Activated CD4-positive, alpha-beta T cell treated with anti-CD3 and anti-CD28 coated beads for 36 hours (primary cell): ENCODE measurements around the gene SIK3. TPM values are rescaled to one million over a fixed set of nuclear protein-coding genes. Genes with fewer than 3 reads are reported as not detected.
"Not testable (repeated sequence)": the region's sequence is repeated elsewhere in the genome, so short reads cannot be mapped to it uniquely, and the experiment has no call there.

Source experiments
- ATAC-seq: fragments of 200-7000 bp; cut with Tn5 transposase; one replicate; pipeline ENCODE4 v1.10.0; 2021; ENCODE audit warnings: mild to moderate bottlenecking, moderate library complexity
- CTCF ChIA-PET: fragments of 350-600 bp; sonication (Branson Sonifier 250); formaldehyde crosslinking; loops from one replicate; lab custom pipeline; 2021; ENCODE audit warnings: antibody characterized with exemption; lab: Charles Lee
- POLR2A ChIA-PET: fragments of 350-600 bp; sonication (Branson Sonifier 250); formaldehyde crosslinking; loops from one replicate; lab custom pipeline; 2021; ENCODE audit warnings: antibody characterized with exemption, inconsistent platforms; lab: Charles Lee
- DNase-seq: peaks from one replicate; pipeline ENCODE4 v3.0.0-alpha.2; 2020
- H3K27ac Mint-ChIP-seq: one replicate; pipeline ENCODE4 v1.8.0; 2021; ENCODE audit warnings: mixed read lengths
- H3K27me3 Mint-ChIP-seq: one replicate; pipeline ENCODE4 v1.8.0; 2021; ENCODE audit warnings: mixed read lengths
- H3K36me3 Mint-ChIP-seq: one replicate; pipeline ENCODE4 v1.8.0; 2021; ENCODE audit warnings: low read depth, mixed read lengths
- H3K4me1 Mint-ChIP-seq: one replicate; pipeline ENCODE4 v1.8.0; 2021; ENCODE audit warnings: mixed read lengths
- H3K4me3 Mint-ChIP-seq: one replicate; pipeline ENCODE4 v1.8.0; 2021; ENCODE audit warnings: mild to moderate bottlenecking, moderate library complexity, mixed read lengths
- H3K9me3 Mint-ChIP-seq: one replicate; pipeline ENCODE4 v1.8.0; 2021; ENCODE audit warnings: low read depth, mixed read lengths
- intact Hi-C, 2 experiments: fragments of 100-400 bp; cut with DNase I in 1 of 2; cut with micrococcal nuclease in 1 of 2; formaldehyde crosslinking; loops; one replicate each; pipeline versions ENCODE4 v1.14.2 to v1.15.1; 2022 to 2024; cut with DNase I, micrococcal nuclease
- total RNA-seq, 2 experiments: library from RNA; stranded (reverse); gene quantifications; one replicate each; pipeline ENCODE4 v1.2.3, GENCODE V29; 2021

The SIK3 gene
- 10 to 100 TPM; 23.6 to 25.3 TPM for total RNA-seq

GRCh38 chr11:117098269-117099232 lies at the start of gene SIK3:
TSS of gene SIK3 (minus strand) at chr11:117098428. CDS start at chr11:117098415, 13 bp downstream.
- Mint-ChIP-seq H3K9me3 (no peaks in the 10 kb centered on the region), H3K36me3 (peaks cover 4% of the 10 kb centered on the region), H3K27me3 (no peaks in the 10 kb centered on the region), H3K27ac (peak within 1 kb of the TSS; percentile 93), H3K4me1 (peaks cover 46% of the 10 kb centered on the region), H3K4me3 (peak within 1 kb of the TSS; percentile 93)
- peak; percentile 96 for DNase-seq
- POLR2A ChIA-PET, result interaction anchor here (0.5 to 2.2 kb wide), 8 partner anchors 9 to 862 kb away, joined by 3 to 6 read pairs (median 4); no protein-coding TSS in a partner anchor
- CTCF ChIA-PET, result interaction anchor here (0.6 to 1.8 kb wide), 12 partner anchors 11 to 308 kb away, joined by 3 to 8 read pairs (median 3); no protein-coding TSS in a partner anchor
- ATAC-seq, result peak; percentile 71
- intact Hi-C loops, result loop anchor here in 1 of 2 experiments (1.0 to 5.0 kb wide), 11 partner anchors 35 to 1129 kb away; partner anchors contain the start of genes JAML, PCSK7, RNF214 and ZPR1

- peaks cover 37% of the 10 kb centered on the region for H3K36me3 Mint-ChIP-seq
- H3K27ac Mint-ChIP-seq, result no peak overlapping the region
- H3K27me3 Mint-ChIP-seq, result no peaks in the 10 kb centered on the region
- ChIA-PET POLR2A (interaction anchor here (0.6 kb wide), 1 partner anchor 33 kb away, joined by 4 read pairs; no protein-coding TSS in a partner anchor), CTCF (interaction anchor here (0.8 to 4.0 kb wide), 7 partner anchors 14 to 356 kb away, joined by 3 to 35 read pairs (median 3); partner anchors contain the start of gene SIDT2)
- ATAC-seq, result no peak
- intact Hi-C loops, result no loop called here
- DNase-seq, result no peak
- H3K9me3 Mint-ChIP-seq, result no peaks in the 10 kb centered on the region
- peak overlapping the region; percentile 99 for H3K4me3 Mint-ChIP-seq
- H3K4me1 Mint-ChIP-seq, result peaks cover 47% of the 10 kb centered on the region
These were observed 48.3 kb upstream of the SIK3 start for GRCh38 chr11:117146521-117146920.

GRCh38 chr11:117145393-117145761 lies 47.1 kb upstream of the SIK3 start:
- DNase-seq, result peak; percentile 15
- peak overlapping the region; percentile 99 for H3K4me3 Mint-ChIP-seq
- ChIA-PET POLR2A (interaction anchor here (1.3 kb wide), 1 partner anchor 27 kb away, joined by 4 read pairs; no protein-coding TSS in a partner anchor), CTCF (interaction anchor here (0.6 to 4.0 kb wide), 11 partner anchors 12 to 310 kb away, joined by 3 to 35 read pairs (median 3); partner anchors contain the start of gene SIDT2)
- no peak for ATAC-seq
- H3K4me1 Mint-ChIP-seq, result peaks cover 44% of the 10 kb centered on the region
- H3K27me3 Mint-ChIP-seq, result no peaks in the 10 kb centered on the region
- H3K27ac Mint-ChIP-seq, result peak overlapping the region; percentile 94
- H3K36me3 Mint-ChIP-seq, result peaks cover 34% of the 10 kb centered on the region
- intact Hi-C loops, result no loop called here
- H3K9me3 Mint-ChIP-seq, result no peaks in the 10 kb centered on the region

GRCh38 chr11:117144477-117145392 lies 46.5 kb upstream of the SIK3 start:
- ATAC-seq, result peak; percentile 56
- H3K4me3 Mint-ChIP-seq, result peak overlapping the region; percentile 99
- peak; percentile 62 for DNase-seq
- H3K27me3 Mint-ChIP-seq, result peaks cover 3% of the 10 kb centered on the region
- intact Hi-C loops, result loop anchor here (1.0 to 5.0 kb wide), 8 partner anchors 34 to 372 kb away; partner anchors contain the start of genes PCSK7 (in 2 of the 2), RNF214 (in 2 of the 2), BUD13 (in 1 of the 2) and CEP164 (in 1 of the 2)
- peak overlapping the region; percentile 94 for H3K27ac Mint-ChIP-seq
- POLR2A ChIA-PET, result interaction anchor here (1.3 to 1.6 kb wide), 4 partner anchors 28 to 291 kb away, joined by 4 to 5 read pairs (median 4); partner anchors contain the start of gene PCSK7
- CTCF ChIA-PET, result interaction anchor here (0.6 to 4.0 kb wide), 11 partner anchors 11 to 309 kb away, joined by 3 to 35 read pairs (median 4); partner anchors contain the start of gene SIDT2
- H3K9me3 Mint-ChIP-seq, result no peaks in the 10 kb centered on the region
- H3K36me3 Mint-ChIP-seq, result peaks cover 31% of the 10 kb centered on the region
- peaks cover 42% of the 10 kb centered on the region for H3K4me1 Mint-ChIP-seq

GRCh38 chr11:117143871-117144476 lies 45.7 kb upstream of the SIK3 start, which contains the start of gene PAFAH1B2:
TSS of gene PAFAH1B2 (plus strand) at chr11:117144287. CDS start at chr11:117152448, 8,161 bp downstream.
- H3K36me3 Mint-ChIP-seq, result peaks cover 31% of the 10 kb centered on the region
- DNase-seq, result peak; percentile 98
- ChIA-PET CTCF (interaction anchor here (0.7 to 4.0 kb wide), 9 partner anchors 18 to 412 kb away, joined by 3 to 35 read pairs (median 5); partner anchors contain the start of genes APOA5 and SIDT2), POLR2A (interaction anchor here (1.3 to 1.6 kb wide), 4 partner anchors 28 to 290 kb away, joined by 4 to 5 read pairs (median 4); partner anchors contain the start of gene PCSK7)
- H3K4me1 Mint-ChIP-seq, result peaks cover 42% of the 10 kb centered on the region
- peak; percentile 93 for ATAC-seq
- peak within 1 kb of the TSS; percentile 99 for H3K4me3 Mint-ChIP-seq
- H3K27me3 Mint-ChIP-seq, result peaks cover 3% of the 10 kb centered on the region
- H3K9me3 Mint-ChIP-seq, result no peaks in the 10 kb centered on the region
- intact Hi-C loops, result loop anchor here (1.0 to 5.0 kb wide), 8 partner anchors 34 to 372 kb away; partner anchors contain the start of genes PCSK7 (in 2 of the 2), RNF214 (in 2 of the 2), SIDT2 (in 2 of the 2) and BUD13 (in 1 of the 2)
- H3K27ac Mint-ChIP-seq, result peak within 1 kb of the TSS; percentile 94

GRCh38 chr11:117143390-117143789 lies 45.2 kb upstream of the SIK3 start:
- peak; percentile 56 for DNase-seq
- Mint-ChIP-seq H3K9me3 (no peaks in the 10 kb centered on the region), H3K36me3 (peaks cover 28% of the 10 kb centered on the region), H3K4me1 (peaks cover 40% of the 10 kb centered on the region), H3K27ac (peak overlapping the region; percentile 93), H3K27me3 (peaks cover 3% of the 10 kb centered on the region), H3K4me3 (peak overlapping the region; percentile 99)
- ATAC-seq, result peak; percentile 56
- POLR2A ChIA-PET, result interaction anchor here (1.3 to 1.6 kb wide), 3 partner anchors 87 to 289 kb away, joined by 4 to 5 read pairs (median 5); partner anchors contain the start of gene PCSK7
- intact Hi-C loops, result loop anchor here (1.0 to 5.0 kb wide), 4 partner anchors 35 to 371 kb away; partner anchors contain the start of genes BUD13 (in 1 of the 2), CEP164 (in 1 of the 2), PCSK7 (in 1 of the 2) and RNF214 (in 1 of the 2)
- CTCF ChIA-PET, result interaction anchor here (0.7 to 4.0 kb wide), 4 partner anchors 36 to 411 kb away, joined by 3 to 35 read pairs (median 8); partner anchors contain the start of genes APOA5 and SIDT2

- H3K27me3 Mint-ChIP-seq, ATAC-seq, CTCF ChIA-PET, H3K9me3 Mint-ChIP-seq, POLR2A ChIA-PET, H3K27ac Mint-ChIP-seq, H3K4me3 Mint-ChIP-seq, H3K36me3 Mint-ChIP-seq, H3K4me1 Mint-ChIP-seq, intact Hi-C loops, DNase-seq: not testable (repeated sequence)
These were observed 39.2 kb upstream of the SIK3 start for GRCh38 chr11:117137223-117138086.

GRCh38 chr11:117134979-117135378 lies 36.8 kb upstream of the SIK3 start:
- H3K4me1 Mint-ChIP-seq, H3K27me3 Mint-ChIP-seq, DNase-seq, H3K36me3 Mint-ChIP-seq, POLR2A ChIA-PET, CTCF ChIA-PET, H3K4me3 Mint-ChIP-seq, intact Hi-C loops, H3K9me3 Mint-ChIP-seq, ATAC-seq, H3K27ac Mint-ChIP-seq: not testable (repeated sequence)

GRCh38 chr11:117134431-117134830 lies 36.2 kb upstream of the SIK3 start:
- ChIA-PET POLR2A (no interaction called here), CTCF (interaction anchor here (1.0 kb wide), 1 partner anchor 11 kb away, joined by 3 read pairs; no protein-coding TSS in a partner anchor)
- DNase-seq (no peak), ATAC-seq (no peak)
- no peaks in the 10 kb centered on the region for H3K36me3 Mint-ChIP-seq
- no peak overlapping the region for H3K27ac Mint-ChIP-seq
- H3K4me3 Mint-ChIP-seq, result no peak overlapping the region
- H3K4me1 Mint-ChIP-seq, result no peaks in the 10 kb centered on the region
- H3K27me3 Mint-ChIP-seq, result peaks cover 3% of the 10 kb centered on the region
- no peaks in the 10 kb centered on the region for H3K9me3 Mint-ChIP-seq
- intact Hi-C loops, result no loop called here
